AG10803 (cell line): Measurements from ENCODE around the gene EIF4A3.

Source experiments
- DNase-seq: peaks from one replicate; pipeline ENCODE4 v3.0.0; 2010; ENCODE audit warnings: low read depth
- H3K4me3 ChIP-seq: 2 replicates; pipeline ENCODE4 v1.5.1; 2011; ENCODE audit warnings: mild to moderate bottlenecking, low read length, control low read depth
- CTCF ChIP-seq: conservative IDR thresholded peaks from 2 replicates; pipeline ENCODE4 v1.5.1; 2011; ENCODE audit warnings: mild to moderate bottlenecking, low read length, control low read depth, inconsistent platforms

The EIF4A3 gene

GRCh38 chr17:80100035-80100323 lies 46.9 kb downstream of the EIF4A3 start:
- no peak overlapping the region for H3K4me3 ChIP-seq
- TF ChIP-seq CTCF: no peak
- DNase-seq: no peak

GRCh38 chr17:80099291-80100034 lies 47.5 kb downstream of the EIF4A3 start:
- no peak for DNase-seq
- TF ChIP-seq CTCF: no peak
- H3K4me3 ChIP-seq: no peak overlapping the region

- TF ChIP-seq CTCF: no peak
- DNase-seq: no peak
- no peak overlapping the region for H3K4me3 ChIP-seq
Measured at GRCh38 chr17:80097844-80098691, 48.9 kb downstream of the EIF4A3 start.

- TF ChIP-seq CTCF: no peak
- no peak for DNase-seq
- H3K4me3 ChIP-seq: no peak overlapping the region
Measured at GRCh38 chr17:80097127-80097621, 49.8 kb downstream of the EIF4A3 start.

GRCh38 chr17:80096561-80097021 lies 50.3 kb downstream of the EIF4A3 start:
- no peak overlapping the region for H3K4me3 ChIP-seq
- TF ChIP-seq CTCF: no peak
- no peak for DNase-seq

GRCh38 chr17:80095844-80096475 lies 51.0 kb downstream of the EIF4A3 start:
- no peak for DNase-seq
- no peak for TF ChIP-seq CTCF
- no peak overlapping the region for H3K4me3 ChIP-seq
